Loucy (cell line): Measurements from ENCODE around the gene NFKBIB.

Source experiments
- CTCF ChIP-seq: fragments of 200-600 bp; sonication (generic); conservative IDR thresholded peaks from 2 replicates; pipeline ENCODE4 v1.5.1; 2014; ENCODE audit warnings: mild to moderate bottlenecking, antibody characterized with exemption, low read length
- EZH2phosphoT487 ChIP-seq: fragments of 200-600 bp; IDR thresholded peaks from 2 replicates; pipeline ENCODE4 v1.6.1; 2018; ENCODE audit warnings: antibody characterized with exemption, mild to moderate bottlenecking, moderate library complexity, borderline replicate concordance

- TF ChIP-seq CTCF: no peak
- TF ChIP-seq EZH2phosphoT487: no peak
Measured at GRCh38 chr19:38907227-38907626, 7.5 kb downstream of the NFKBIB start.
